GM12892 (cell line): ENCODE measurements around the gene TTF2.

Source experiments
- POLR2A ChIP-seq: IDR thresholded peaks from 2 replicates; pipeline ENCODE4 v1.6.1; 2011; ENCODE audit warnings: low read depth, low read length, control low read depth
- POLR2AphosphoS5 ChIP-seq: IDR thresholded peaks from 2 replicates; pipeline ENCODE4 v1.6.1; 2011; ENCODE audit warnings: low read depth, low read length, control low read depth

- TF ChIP-seq POLR2A, result no peak
- no peak for TF ChIP-seq POLR2AphosphoS5
Observed at GRCh38 chr1:117143172-117143571, 83.0 kb downstream of the TTF2 start.
